HUES6 (cell line): ENCODE results near the gene ZNF239.
"Not testable (repeated sequence)": the region's sequence is repeated elsewhere in the genome, so short reads cannot be mapped to it uniquely, and the experiment has no call there.

Experiments used
- H3K27ac ChIP-seq: 2 replicates; pipeline ENCODE4 v1.7.0; 2013; ENCODE audit warnings: low read depth, mild to moderate bottlenecking, low read length, inconsistent platforms
- H3K27me3 ChIP-seq: 2 replicates; pipeline ENCODE4 v1.6.1; 2013; ENCODE audit warnings: low read length; ENCODE audit not compliant: control insufficient read depth, insufficient read depth
- H3K36me3 ChIP-seq: 2 replicates; pipeline ENCODE4 v1.6.1; 2013; ENCODE audit warnings: low read length; ENCODE audit not compliant: control insufficient read depth, insufficient read depth
- H3K4me1 ChIP-seq: 2 replicates; pipeline ENCODE4 v1.6.1; 2013; ENCODE audit warnings: low read length; ENCODE audit not compliant: control insufficient read depth, insufficient read depth
- H3K4me3 ChIP-seq: 2 replicates; pipeline ENCODE4 v1.5.1; 2013; ENCODE audit warnings: low read depth, low read length
- H3K9ac ChIP-seq: one replicate; pipeline ENCODE4 v1.6.1; 2013; ENCODE audit warnings: mild to moderate bottlenecking, low read length
- H3K9me3 ChIP-seq: 2 replicates; pipeline ENCODE4 v1.6.1; 2013; ENCODE audit warnings: low read depth, low read length; ENCODE audit not compliant: control insufficient read depth, insufficient read depth

Gene ZNF239

GRCh38 chr10:43576062-43576461 is 1.6 kb upstream of the ZNF239 start:
- Histone ChIP-seq H3K9ac (no peak overlapping the region), H3K4me3 (no peak overlapping the region)

GRCh38 chr10:43574906-43575305 is 490 bp upstream of the ZNF239 start:
- H3K4me3 ChIP-seq = peak overlapping the region; percentile 72
- peaks cover 25% of the 10 kb centered on the region for H3K27me3 ChIP-seq
- no peak overlapping the region for H3K9ac ChIP-seq
- no peak overlapping the region for H3K27ac ChIP-seq
- H3K4me1 ChIP-seq = peaks cover 4% of the 10 kb centered on the region; the same call in 1 of the 2 replicates
- peaks cover 17% of the 10 kb centered on the region for H3K9me3 ChIP-seq
- H3K36me3 ChIP-seq = peaks cover 5% of the 10 kb centered on the region; the same call in 1 of the 2 replicates

More at GRCh38 chr10:43576062-43576461, 1.6 kb upstream of the ZNF239 start:
- H3K27me3 ChIP-seq = peaks cover 25% of the 10 kb centered on the region
- no peak overlapping the region for H3K27ac ChIP-seq
- H3K36me3 ChIP-seq = no peaks in the 10 kb centered on the region
- peaks cover 4% of the 10 kb centered on the region; the same call in 1 of the 2 replicates for H3K4me1 ChIP-seq
- H3K9me3 ChIP-seq = peaks cover 17% of the 10 kb centered on the region

GRCh38 chr10:43573250-43574000 is 991 bp downstream of the ZNF239 start:
- H3K36me3 ChIP-seq = peaks cover 8% of the 10 kb centered on the region
- H3K9ac ChIP-seq = no peak overlapping the region
- peaks cover 17% of the 10 kb centered on the region for H3K9me3 ChIP-seq
- peaks cover 25% of the 10 kb centered on the region for H3K27me3 ChIP-seq
- peaks cover 4% of the 10 kb centered on the region; the same call in 1 of the 2 replicates for H3K4me1 ChIP-seq
- no peak overlapping the region for H3K27ac ChIP-seq
- H3K4me3 ChIP-seq = peak overlapping the region; percentile 72

- Histone ChIP-seq H3K9ac (no peak overlapping the region), H3K27me3 (peaks cover 24% of the 10 kb centered on the region), H3K4me3 (no peak overlapping the region), H3K27ac (no peak overlapping the region), H3K36me3 (peaks cover 19% of the 10 kb centered on the region), H3K4me1 (peaks cover 4% of the 10 kb centered on the region; the same call in 1 of the 2 replicates), H3K9me3 (peaks cover 12% of the 10 kb centered on the region)
Measured at GRCh38 chr10:43570971-43571370, 3.4 kb downstream of the ZNF239 start.

- H3K4me1 ChIP-seq = peaks cover 4% of the 10 kb centered on the region; the same call in 1 of the 2 replicates
- no peak overlapping the region for H3K4me3 ChIP-seq
- H3K27me3 ChIP-seq = peaks cover 13% of the 10 kb centered on the region
- no peak overlapping the region for H3K27ac ChIP-seq
- H3K36me3 ChIP-seq = peaks cover 19% of the 10 kb centered on the region
- H3K9me3 ChIP-seq = peaks cover under 1% of the 10 kb centered on the region
- no peak overlapping the region for H3K9ac ChIP-seq
Measured at GRCh38 chr10:43569681-43570080, 4.7 kb downstream of the ZNF239 start.

- H3K9me3 ChIP-seq = peaks cover 53% of the 10 kb centered on the region
- no peak overlapping the region for H3K4me3 ChIP-seq
- H3K4me1 ChIP-seq = no peaks in the 10 kb centered on the region
- H3K27me3 ChIP-seq = no peaks in the 10 kb centered on the region
- peaks cover 46% of the 10 kb centered on the region for H3K36me3 ChIP-seq
- H3K9ac ChIP-seq = no peak overlapping the region
- H3K27ac ChIP-seq = no peak overlapping the region
Measured at GRCh38 chr10:43557214-43557613, 17.2 kb downstream of the ZNF239 start.

GRCh38 chr10:43543746-43544145 is 30.7 kb downstream of the ZNF239 start:
- not testable (repeated sequence) for H3K4me1 ChIP-seq, H3K27ac ChIP-seq, H3K4me3 ChIP-seq, H3K9ac ChIP-seq, H3K27me3 ChIP-seq, H3K36me3 ChIP-seq
- H3K9me3 ChIP-seq = peaks cover 32% of the 10 kb centered on the region

- H3K9ac ChIP-seq = no peak overlapping the region
- peaks cover 52% of the 10 kb centered on the region for H3K9me3 ChIP-seq
- no peaks in the 10 kb centered on the region for H3K27me3 ChIP-seq
- H3K4me1 ChIP-seq = no peaks in the 10 kb centered on the region
- no peak overlapping the region for H3K4me3 ChIP-seq
- H3K36me3 ChIP-seq = no peaks in the 10 kb centered on the region
- H3K27ac ChIP-seq = no peak overlapping the region
Measured at GRCh38 chr10:43524434-43525247, 49.8 kb downstream of the ZNF239 start.
